HEK293 (cell line): ENCODE results near the gene CDCA4.

Experiments
- CTCF ChIA-PET: fragments of 350-600 bp; formaldehyde crosslinking; extraction: SDS; loops from one replicate; lab custom pipeline; 2021; ENCODE audit warnings: antibody characterized with exemption; lab: Yijun Ruan, JAX
- POLR2A ChIA-PET: fragments of 300-600 bp; formaldehyde crosslinking; extraction: SDS; loops from one replicate; lab custom pipeline; 2020; ENCODE audit warnings: antibody characterized with exemption, inconsistent platforms; lab: Yijun Ruan, JAX
- H3K27ac ChIP-seq: fragments of 200-500 bp; sonication (Bioruptor generic); 2 replicates; pipeline ENCODE4 v1.5.1; 2014; ENCODE audit warnings: low read depth, low read length, control low read depth, inconsistent platforms; ENCODE audit errors: extremely low read depth
- H3K36me3 ChIP-seq, 2 experiments: fragments of 200-500 bp in 1 of 2; sonication (Bioruptor generic) in 1 of 2; 1 replicate in 1 of 2; 2 replicates in 1 of 2; pipeline ENCODE4 v1.5.1; 2014 to 2017; ENCODE audit warnings: inconsistent platforms in 2 of 2, low read length in 2 of 2; ENCODE audit not compliant: control insufficient read depth in 2 of 2, insufficient read depth in 1 of 2
- H3K4me1 ChIP-seq: fragments of 200-500 bp; sonication (Bioruptor generic); 2 replicates; pipeline ENCODE4 v1.5.1; 2014; ENCODE audit warnings: mild to moderate bottlenecking, low read length, inconsistent platforms; ENCODE audit not compliant: control insufficient read depth, insufficient read depth
- H3K4me3 ChIP-seq: 2 replicates; pipeline ENCODE4 v1.5.1; 2011; ENCODE audit warnings: low read depth, mild to moderate bottlenecking, control low read depth, low read length, moderate library complexity
- H3K9me3 ChIP-seq: fragments of 200-500 bp; sonication (Bioruptor generic); 2 replicates; pipeline ENCODE4 v1.5.1; 2014; ENCODE audit warnings: low read depth, low read length, inconsistent platforms; ENCODE audit not compliant: control insufficient read depth, insufficient read depth
- EGR2 ChIP-seq: fragments of 450-650 bp; formaldehyde crosslinking; IDR thresholded peaks from 2 replicates; pipeline ENCODE4 v1.5.1; 2016; ENCODE audit warnings: low read depth, missing biosample characterization, missing genetic modification characterization
- HOXC10 ChIP-seq: sonication (generic); formaldehyde crosslinking; IDR thresholded peaks from 2 replicates; pipeline ENCODE4 v1.8.1; 2023; ENCODE audit warnings: mild to moderate bottlenecking, missing genetic modification reagents
- ZBTB17 ChIP-seq: fragments of 450-650 bp; formaldehyde crosslinking; IDR thresholded peaks from 2 replicates; pipeline ENCODE4 v1.5.1; 2016; ENCODE audit warnings: missing biosample characterization, missing genetic modification characterization
- ZBTB44 ChIP-seq: fragments of 450-650 bp; IDR thresholded peaks from 2 replicates; pipeline ENCODE4 v1.5.1; 2018; ENCODE audit warnings: missing biosample characterization, mild to moderate bottlenecking, missing genetic modification characterization
- ZBTB7A ChIP-seq: fragments of 450-650 bp; formaldehyde crosslinking; IDR thresholded peaks from 2 replicates; pipeline ENCODE4 v1.5.1; 2016; ENCODE audit warnings: low read depth, missing biosample characterization, missing genetic modification characterization
- ZEB2 ChIP-seq: fragments of 450-650 bp; formaldehyde crosslinking; IDR thresholded peaks from 2 replicates; pipeline ENCODE4 v1.5.1; 2016; ENCODE audit warnings: missing biosample characterization, missing genetic modification characterization
- ZFP69B ChIP-seq: fragments of 450-650 bp; formaldehyde crosslinking; IDR thresholded peaks from 2 replicates; pipeline ENCODE4 v1.5.1; 2016; ENCODE audit warnings: missing biosample characterization, missing genetic modification characterization
- ZNF16 ChIP-seq: fragments of 450-650 bp; formaldehyde crosslinking; IDR thresholded peaks from 2 replicates; pipeline ENCODE4 v1.5.1; 2016; ENCODE audit warnings: low read depth, missing biosample characterization, missing genetic modification characterization
- ZNF266 ChIP-seq: fragments of 450-650 bp; formaldehyde crosslinking; IDR thresholded peaks from 2 replicates; pipeline ENCODE4 v1.5.1; 2016; ENCODE audit warnings: missing biosample characterization, missing genetic modification characterization, low read depth
- ZNF302 ChIP-seq: fragments of 450-650 bp; formaldehyde crosslinking; IDR thresholded peaks from 2 replicates; pipeline ENCODE4 v1.5.1; 2016; ENCODE audit warnings: missing biosample characterization, missing genetic modification characterization, low read depth
- ZNF362 ChIP-seq: fragments of 450-650 bp; formaldehyde crosslinking; IDR thresholded peaks from 2 replicates; pipeline ENCODE4 v1.5.1; 2016; ENCODE audit warnings: missing biosample characterization, missing genetic modification characterization
- ZNF366 ChIP-seq: fragments of 450-650 bp; formaldehyde crosslinking; conservative IDR thresholded peaks from 2 replicates; pipeline ENCODE4 v1.5.1; 2016; ENCODE audit warnings: missing biosample characterization, missing genetic modification characterization
- ZNF530 ChIP-seq: fragments of 450-650 bp; formaldehyde crosslinking; IDR thresholded peaks from 2 replicates; pipeline ENCODE4 v1.5.1; 2016; ENCODE audit warnings: low read depth, missing biosample characterization, missing genetic modification characterization
- ZNF704 ChIP-seq: fragments of 450-650 bp; formaldehyde crosslinking; IDR thresholded peaks from 2 replicates; pipeline ENCODE4 v1.5.1; 2016; ENCODE audit warnings: missing biosample characterization, missing genetic modification characterization
- TF ChIP-seq, protein P1 (sequence below): sonication (generic); formaldehyde crosslinking; IDR thresholded peaks from 2 replicates; pipeline ENCODE4 v1.8.1; 2022; ENCODE audit warnings: mild to moderate bottlenecking, moderate library complexity, missing genetic modification reagents

CDCA4 gene

DNA sequence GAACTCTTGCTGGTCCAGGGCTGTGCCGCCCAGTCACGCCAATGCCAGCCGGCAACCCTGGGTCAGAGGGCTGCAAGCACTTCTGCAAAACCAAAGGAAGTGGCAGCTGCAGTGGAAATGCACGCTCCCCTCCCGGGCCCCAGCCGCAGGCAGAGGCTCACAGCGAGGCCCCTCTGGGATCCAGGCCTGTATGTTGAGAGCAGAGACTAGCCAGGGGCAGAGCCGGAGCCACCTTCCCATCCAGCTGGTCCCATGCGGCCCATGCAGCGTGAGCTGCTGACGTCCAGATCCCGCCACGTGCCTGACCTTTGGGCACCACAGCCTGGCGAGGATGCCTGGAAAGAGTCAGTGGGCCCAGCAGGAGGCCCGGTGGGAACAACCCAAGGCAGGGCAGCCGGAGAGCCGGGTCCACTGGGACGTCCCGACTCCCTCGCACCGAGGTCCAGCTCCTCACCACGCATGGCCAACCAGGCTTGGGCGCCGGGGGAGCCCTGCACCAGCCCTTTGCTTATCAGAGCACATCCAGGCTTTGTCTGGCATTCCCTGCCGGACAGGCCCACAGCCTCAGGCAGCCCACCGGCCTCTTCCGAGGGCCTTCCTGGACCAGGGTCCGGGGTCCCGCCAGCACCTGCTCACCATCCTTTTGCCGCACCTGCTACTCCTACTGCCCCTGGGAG is 40.0 kb upstream of the CDCA4 start:
- Histone ChIP-seq H3K4me1 (no peaks in the 10 kb centered on the region), H3K36me3 (no peaks in the 10 kb centered on the region)
- TF ChIP-seq ZBTB17 (tag by site-specific recombination): peak; percentile 75
- TF ChIP-seq ZNF362 (tag by site-specific recombination): no peak
- TF ChIP-seq ZNF266 (tag by site-specific recombination): no peak
- TF ChIP-seq ZFP69B: no peak
- TF ChIP-seq, all 188 proteins: peak for 1
- ChIA-PET POLR2A (interaction anchor here (0.6 kb wide), 1 partner anchor 8 kb away, joined by 4 read pairs; no protein-coding TSS in a partner anchor), CTCF (interaction anchor here (1.9 kb wide), 1 partner anchor 15 kb away, joined by 5 read pairs; no protein-coding TSS in a partner anchor)
- Histone ChIP-seq H3K9me3 (no peaks in the 10 kb centered on the region), H3K27ac (no peak overlapping the region), H3K4me3 (no peak overlapping the region)

DNA sequence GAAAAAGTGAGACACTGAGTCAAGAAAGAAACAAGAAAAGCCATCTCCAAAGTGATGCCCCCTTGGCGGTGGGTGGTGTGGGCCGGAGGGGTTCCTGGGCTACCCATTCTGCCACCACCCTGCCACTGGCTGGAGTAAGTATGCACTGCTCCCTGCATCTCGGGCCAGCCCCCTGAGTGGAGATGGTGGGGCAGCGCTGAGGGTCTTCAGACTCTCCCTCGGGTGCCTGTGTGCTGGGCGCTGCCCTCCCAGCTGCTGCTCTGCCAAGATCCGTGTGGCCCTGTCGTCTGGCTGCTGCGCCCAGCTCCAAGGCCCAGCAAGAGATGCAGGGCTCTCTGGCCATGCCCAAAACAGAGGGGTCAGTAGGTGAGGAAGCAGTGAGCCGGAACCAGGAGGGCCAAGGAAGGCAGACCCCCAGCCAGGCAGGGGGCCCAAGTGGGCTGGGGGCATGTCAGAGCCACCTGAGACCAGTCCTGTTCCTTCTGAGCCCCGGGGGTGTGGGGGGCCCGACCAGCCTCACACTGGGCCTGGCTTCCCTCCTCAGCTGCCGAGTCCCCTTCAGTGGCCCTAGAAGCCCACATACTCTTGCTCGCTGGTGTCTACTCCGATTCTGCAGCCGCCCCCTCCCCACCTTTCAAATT is 39.2 kb upstream of the CDCA4 start:
- Histone ChIP-seq H3K4me3 (no peak overlapping the region), H3K36me3 (no peaks in the 10 kb centered on the region), H3K4me1 (no peaks in the 10 kb centered on the region), H3K9me3 (no peaks in the 10 kb centered on the region), H3K27ac (no peak overlapping the region)
- POLR2A ChIA-PET: no interaction called here
- CTCF ChIA-PET: interaction anchor here (0.9 to 3.8 kb wide), 3 partner anchors 13 to 27 kb away, joined by 4 to 21 read pairs (median 7); no protein-coding TSS in a partner anchor
- TF ChIP-seq ZBTB44 (tag by site-specific recombination) (no peak), ZNF704 (tag by site-specific recombination) (no peak), ZNF16 (tag by site-specific recombination) (no peak), ZEB2 (no peak), ZNF530 (tag by site-specific recombination) (no peak), ZNF302 (tag by site-specific recombination) (no peak), HOXC10 (CRISPR knock-in tag) (no peak), ZBTB7A (tag by site-specific recombination) (no peak), EGR2 (tag by site-specific recombination) (no peak), ZNF366 (tag by site-specific recombination) (no peak)
- TF ChIP-seq, protein P1, sequence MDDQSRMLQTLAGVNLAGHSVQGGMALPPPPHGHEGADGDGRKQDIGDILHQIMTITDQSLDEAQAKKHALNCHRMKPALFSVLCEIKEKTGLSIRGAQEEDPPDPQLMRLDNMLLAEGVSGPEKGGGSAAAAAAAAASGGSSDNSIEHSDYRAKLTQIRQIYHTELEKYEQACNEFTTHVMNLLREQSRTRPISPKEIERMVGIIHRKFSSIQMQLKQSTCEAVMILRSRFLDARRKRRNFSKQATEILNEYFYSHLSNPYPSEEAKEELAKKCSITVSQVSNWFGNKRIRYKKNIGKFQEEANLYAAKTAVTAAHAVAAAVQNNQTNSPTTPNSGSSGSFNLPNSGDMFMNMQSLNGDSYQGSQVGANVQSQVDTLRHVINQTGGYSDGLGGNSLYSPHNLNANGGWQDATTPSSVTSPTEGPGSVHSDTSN (CRISPR knock-in tag): no peak
